Measurements from ENCODE around the gene RPS2.

- no peak for TF ChIP-seq ZNF8 (CRISPR knock-in tag; IDR thresholded peaks at IDR 0.05)
- TF ChIP-seq, protein P1, sequence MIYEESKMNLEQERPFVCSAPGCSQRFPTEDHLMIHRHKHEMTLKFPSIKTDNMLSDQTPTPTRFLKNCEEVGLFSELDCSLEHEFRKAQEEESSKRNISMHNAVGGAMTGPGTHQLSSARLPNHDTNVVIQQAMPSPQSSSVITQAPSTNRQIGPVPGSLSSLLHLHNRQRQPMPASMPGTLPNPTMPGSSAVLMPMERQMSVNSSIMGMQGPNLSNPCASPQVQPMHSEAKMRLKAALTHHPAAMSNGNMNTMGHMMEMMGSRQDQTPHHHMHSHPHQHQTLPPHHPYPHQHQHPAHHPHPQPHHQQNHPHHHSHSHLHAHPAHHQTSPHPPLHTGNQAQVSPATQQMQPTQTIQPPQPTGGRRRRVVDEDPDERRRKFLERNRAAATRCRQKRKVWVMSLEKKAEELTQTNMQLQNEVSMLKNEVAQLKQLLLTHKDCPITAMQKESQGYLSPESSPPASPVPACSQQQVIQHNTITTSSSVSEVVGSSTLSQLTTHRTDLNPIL (CRISPR knock-in tag; IDR thresholded peaks at IDR 0.05; ENCODE audit: low read depth): no peak
- TF ChIP-seq ESRRG (CRISPR knock-in tag; IDR thresholded peaks at IDR 0.05): no peak
- no peak for TF ChIP-seq ZNF565 (CRISPR knock-in tag; conservative IDR thresholded peaks at IDR 0.05; ENCODE audit: low read depth)
- TF ChIP-seq, protein P2, sequence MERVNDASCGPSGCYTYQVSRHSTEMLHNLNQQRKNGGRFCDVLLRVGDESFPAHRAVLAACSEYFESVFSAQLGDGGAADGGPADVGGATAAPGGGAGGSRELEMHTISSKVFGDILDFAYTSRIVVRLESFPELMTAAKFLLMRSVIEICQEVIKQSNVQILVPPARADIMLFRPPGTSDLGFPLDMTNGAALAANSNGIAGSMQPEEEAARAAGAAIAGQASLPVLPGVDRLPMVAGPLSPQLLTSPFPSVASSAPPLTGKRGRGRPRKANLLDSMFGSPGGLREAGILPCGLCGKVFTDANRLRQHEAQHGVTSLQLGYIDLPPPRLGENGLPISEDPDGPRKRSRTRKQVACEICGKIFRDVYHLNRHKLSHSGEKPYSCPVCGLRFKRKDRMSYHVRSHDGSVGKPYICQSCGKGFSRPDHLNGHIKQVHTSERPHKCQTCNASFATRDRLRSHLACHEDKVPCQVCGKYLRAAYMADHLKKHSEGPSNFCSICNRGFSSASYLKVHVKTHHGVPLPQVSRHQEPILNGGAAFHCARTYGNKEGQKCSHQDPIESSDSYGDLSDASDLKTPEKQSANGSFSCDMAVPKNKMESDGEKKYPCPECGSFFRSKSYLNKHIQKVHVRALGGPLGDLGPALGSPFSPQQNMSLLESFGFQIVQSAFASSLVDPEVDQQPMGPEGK (CRISPR knock-in tag; IDR thresholded peaks at IDR 0.05; ENCODE audit: borderline replicate concordance): no peak
- TF ChIP-seq TOX (CRISPR knock-in tag; IDR thresholded peaks at IDR 0.05; ENCODE audit: borderline replicate concordance): no peak
- no peak for TF ChIP-seq ZFP30 (CRISPR knock-in tag; IDR thresholded peaks at IDR 0.05)
- TF ChIP-seq RARB (CRISPR knock-in tag; IDR thresholded peaks at IDR 0.05): no peak
- TF ChIP-seq, protein P3, sequence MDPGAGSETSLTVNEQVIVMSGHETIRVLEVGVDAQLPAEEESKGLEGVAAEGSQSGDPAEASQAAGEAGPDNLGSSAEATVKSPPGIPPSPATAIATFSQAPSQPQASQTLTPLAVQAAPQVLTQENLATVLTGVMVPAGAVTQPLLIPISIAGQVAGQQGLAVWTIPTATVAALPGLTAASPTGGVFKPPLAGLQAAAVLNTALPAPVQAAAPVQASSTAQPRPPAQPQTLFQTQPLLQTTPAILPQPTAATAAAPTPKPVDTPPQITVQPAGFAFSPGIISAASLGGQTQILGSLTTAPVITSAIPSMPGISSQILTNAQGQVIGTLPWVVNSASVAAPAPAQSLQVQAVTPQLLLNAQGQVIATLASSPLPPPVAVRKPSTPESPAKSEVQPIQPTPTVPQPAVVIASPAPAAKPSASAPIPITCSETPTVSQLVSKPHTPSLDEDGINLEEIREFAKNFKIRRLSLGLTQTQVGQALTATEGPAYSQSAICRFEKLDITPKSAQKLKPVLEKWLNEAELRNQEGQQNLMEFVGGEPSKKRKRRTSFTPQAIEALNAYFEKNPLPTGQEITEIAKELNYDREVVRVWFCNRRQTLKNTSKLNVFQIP (CRISPR knock-in tag; IDR thresholded peaks at IDR 0.05; ENCODE audit: borderline replicate concordance, low read depth): no peak
- no peak for TF ChIP-seq ZNF70 (CRISPR knock-in tag; IDR thresholded peaks at IDR 0.05)
- TF ChIP-seq PPARA (CRISPR knock-in tag; IDR thresholded peaks at IDR 0.05; ENCODE audit: borderline replicate concordance): no peak
- TF ChIP-seq CSDC2 (CRISPR knock-in tag; IDR thresholded peaks at IDR 0.05): no peak
- TF ChIP-seq ARNTL (CRISPR knock-in tag; IDR thresholded peaks at IDR 0.05; ENCODE audit: borderline replicate concordance, low read depth): no peak
Measured at GRCh38 chr16:2009164-2009711, 44.6 kb upstream of the RPS2 start.

All from SK-N-SH treated with all-trans-retinoic acid at 6 μM for 48 hours (cell line).